HL-60/S4 treated with retinoic acid at 250 ng/mL for 4 days and 3 days (cell line): ENCODE measurements around the gene SGCA.

Experiments used
- in situ Hi-C: fragments of 300-500 bp; cut with MboI; formaldehyde crosslinking; loops from 2 replicates; pipeline ENCODE4 v1.7.0; 2022; ENCODE audit warnings: low sequenced_read_pairs

SGCA gene

DNA sequence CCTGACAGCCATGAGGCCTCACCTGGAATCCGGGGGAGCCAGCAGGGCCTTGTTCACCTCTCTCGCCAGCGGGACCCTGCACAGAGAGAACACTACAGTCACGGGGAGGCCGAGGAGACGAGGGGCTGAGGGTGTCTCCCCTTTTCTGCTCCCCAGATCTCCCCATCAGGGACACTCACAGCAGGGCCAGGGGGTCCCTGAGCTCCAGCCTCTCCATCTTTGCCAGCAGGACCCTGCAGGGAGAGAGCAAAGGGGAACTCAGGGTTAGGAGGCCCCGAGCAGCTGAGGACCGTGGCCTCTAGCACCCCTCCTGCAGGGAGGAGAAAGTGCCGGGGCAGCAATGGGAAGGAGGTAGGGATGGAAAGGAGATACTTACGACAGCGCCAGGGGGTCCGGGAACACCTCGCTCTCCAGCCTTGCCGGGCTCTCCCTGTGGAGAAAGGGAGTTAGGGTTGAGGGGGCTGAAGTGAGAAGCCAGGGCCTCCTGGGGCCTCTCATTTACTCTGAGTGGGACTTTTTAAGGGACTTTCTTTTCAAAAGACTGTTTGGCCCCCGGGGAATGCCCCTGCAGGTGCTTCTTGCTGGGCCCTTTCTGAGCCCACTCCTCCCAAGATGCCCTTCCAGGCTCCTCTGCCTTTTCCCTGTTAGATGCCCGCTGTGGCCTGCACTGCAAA, 26.9 kb downstream of the SGCA start:
- in situ Hi-C loops = no loop called here

DNA sequence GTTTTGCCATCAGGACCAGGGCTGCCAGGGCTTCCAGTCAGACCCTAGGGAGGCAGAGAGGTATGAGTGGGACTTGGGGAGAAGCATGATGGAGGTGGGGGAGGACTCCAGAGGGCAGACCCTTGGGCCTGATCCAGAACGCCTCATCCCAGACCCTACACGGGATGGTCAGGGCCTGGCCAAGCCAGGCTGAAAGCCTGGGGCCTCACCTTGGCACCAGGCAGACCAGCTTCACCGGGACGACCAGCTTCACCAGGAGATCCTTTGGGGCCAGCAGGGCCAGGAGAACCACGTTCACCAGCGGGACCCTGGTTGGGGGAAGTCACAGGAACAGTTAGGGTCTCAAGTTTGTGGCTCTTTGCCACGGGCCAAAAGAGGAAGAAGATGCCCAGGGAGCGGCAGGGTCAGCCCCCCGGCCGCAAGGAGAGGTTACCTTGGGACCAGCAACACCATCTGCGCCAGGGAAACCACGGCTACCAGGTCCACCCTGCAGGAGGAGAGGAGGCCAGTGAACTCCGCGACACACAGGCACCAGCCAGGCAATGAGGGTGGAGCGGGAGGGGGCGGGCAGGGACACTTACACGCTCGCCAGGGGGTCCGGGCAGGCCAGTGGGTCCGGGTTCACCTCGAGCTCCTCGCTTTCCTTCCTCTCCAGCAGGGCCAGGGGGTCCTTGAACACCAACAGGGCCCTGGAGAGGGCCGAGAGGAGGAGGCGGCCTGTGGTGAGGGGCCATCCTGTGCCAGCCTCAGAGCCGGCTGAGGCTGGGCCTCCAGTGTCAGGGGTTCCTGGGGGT, 28.5 kb downstream of the SGCA start:
- in situ Hi-C loops = no loop called here

DNA sequence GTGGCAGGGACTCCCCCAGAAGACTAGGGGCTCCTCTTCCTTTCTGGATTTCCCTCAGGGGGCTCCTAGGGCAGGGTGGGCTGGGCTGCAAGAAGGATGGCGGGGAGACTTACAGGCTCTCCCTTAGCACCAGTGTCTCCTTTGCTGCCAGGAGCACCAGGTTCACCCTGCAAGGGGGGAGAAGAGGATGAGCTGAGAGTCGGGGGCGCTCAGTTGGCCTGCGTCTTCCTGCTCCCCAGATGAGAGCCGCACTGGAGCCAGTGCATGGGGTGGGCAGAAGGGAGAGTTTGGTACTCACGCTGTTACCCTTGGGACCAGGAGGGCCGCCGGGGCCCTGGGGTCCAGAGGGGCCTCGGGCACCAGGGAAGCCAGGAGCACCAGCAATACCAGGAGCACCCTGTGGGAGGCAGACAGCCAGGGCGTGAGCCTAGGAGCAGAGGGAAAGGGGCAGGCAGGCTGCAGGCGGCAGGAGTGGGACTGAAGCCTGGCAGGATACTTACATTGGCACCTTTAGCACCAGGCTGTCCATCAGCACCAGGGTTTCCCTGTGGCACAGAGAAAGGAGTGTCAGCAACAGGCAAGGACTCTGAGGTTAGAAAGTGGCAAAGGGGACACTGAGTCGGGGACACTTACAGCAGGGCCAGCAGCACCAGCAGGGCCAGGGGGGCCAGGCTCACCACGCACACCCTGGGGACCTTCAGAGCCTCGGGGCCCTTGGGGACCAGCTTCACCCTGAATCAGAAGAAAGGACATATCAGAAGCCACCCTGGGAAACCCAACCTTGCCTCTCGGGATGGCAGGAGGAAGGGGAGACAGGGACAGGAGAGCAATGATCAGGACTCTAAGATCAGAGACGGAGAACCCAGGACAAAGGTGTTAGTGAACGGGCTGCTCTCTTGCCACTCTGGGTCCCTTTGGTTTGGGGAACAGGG, 29.4 kb downstream of the SGCA start:
- in situ Hi-C loops = no loop called here

DNA sequence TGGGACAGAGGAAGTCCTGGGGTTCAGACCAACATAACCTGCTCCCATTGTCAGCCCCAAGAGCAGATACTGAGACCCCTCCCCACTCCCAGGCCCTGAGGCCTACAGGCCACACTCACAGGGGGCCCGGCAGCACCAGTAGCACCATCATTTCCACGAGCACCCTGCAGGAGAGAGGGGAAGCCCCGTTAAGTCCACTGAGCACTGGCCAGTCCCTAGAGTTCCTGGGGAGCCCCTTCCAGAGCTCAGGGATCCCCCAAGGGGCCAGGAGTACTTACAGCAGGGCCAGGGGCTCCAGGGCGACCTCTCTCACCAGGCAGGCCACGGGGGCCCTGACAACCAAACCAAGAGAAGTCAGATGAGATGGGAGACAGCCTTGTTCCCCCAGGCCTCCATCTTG, 30.2 kb downstream of the SGCA start:
- in situ Hi-C loops = no loop called here

DNA sequence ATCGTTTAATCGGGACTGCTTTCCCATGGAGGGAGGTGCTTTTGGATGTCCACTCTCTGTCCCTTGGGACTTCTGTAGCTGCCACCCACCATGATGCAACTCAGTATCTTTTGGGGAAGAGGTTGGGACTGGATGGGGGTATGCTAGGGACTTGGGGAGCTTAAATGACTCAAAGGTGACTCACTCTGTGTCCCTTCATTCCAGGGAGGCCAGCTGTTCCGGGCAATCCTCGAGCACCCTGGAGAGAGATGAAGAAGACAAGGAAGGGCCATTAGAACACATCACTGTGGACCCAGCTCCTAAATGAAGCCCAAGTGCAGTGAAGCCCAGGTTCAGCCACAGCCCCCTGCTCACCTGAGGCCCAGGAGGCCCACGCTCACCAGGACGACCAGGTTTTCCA, 31.0 kb downstream of the SGCA start:
- in situ Hi-C loops = no loop called here

DNA sequence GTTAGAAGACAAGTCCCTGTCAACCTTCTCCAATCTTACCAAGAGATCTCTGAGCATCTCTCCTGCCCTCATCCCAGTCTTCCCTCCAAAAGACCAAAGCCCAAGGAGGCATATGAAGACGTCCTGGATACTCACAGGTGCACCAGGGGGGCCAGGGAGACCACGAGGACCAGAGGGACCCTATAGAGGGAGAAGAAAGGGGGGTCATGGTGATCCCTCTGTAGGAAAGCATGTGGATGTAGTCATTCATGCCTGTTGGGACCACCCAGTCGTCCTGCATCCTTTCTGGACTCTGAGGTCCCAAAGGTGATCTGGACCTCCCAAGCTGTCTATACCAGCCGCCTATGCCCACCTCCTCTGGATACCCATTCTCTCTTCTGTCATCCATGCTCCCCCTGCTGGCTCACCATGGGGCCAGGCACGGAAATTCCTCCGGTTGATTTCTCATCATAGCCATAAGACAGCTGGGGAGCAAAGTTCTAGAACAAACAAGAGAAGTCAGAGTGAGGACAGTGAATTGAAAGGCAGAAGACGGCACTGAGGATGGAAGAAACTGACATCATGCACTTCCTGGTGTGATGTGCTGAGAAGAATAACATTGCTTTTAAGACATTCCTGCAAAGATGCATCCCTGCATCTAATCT, 32.3 kb downstream of the SGCA start:
- in situ Hi-C loops = no loop called here

DNA sequence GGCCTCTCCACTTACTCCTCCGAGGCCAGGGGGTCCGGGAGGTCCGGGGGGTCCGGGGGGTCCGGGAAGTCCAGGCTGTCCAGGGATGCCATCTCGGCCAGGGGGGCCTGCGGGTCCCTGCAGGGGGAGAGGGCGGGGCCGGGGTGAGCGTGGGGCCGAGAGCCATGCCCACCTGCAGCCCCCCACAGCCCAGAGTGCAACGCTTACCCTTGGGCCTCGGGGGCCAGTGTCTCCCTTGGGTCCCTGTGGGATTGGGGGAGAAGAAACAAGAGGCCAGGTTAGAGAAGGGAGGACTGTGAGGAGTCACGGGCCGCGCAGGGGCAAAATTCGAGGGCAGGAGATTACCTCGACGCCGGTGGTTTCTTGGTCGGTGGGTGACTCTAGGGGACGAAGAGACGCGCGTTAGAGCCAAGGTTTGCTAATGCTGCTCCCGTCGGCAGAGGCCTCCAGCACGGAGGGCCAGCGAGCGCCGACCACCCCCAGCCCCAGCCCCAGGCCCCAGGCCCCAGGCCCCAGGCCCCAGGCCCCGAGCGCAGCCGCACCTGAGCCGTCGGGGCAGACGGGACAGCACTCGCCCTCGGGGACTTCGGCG, 33.5 kb downstream of the SGCA start:
- in situ Hi-C loops = no loop called here

DNA sequence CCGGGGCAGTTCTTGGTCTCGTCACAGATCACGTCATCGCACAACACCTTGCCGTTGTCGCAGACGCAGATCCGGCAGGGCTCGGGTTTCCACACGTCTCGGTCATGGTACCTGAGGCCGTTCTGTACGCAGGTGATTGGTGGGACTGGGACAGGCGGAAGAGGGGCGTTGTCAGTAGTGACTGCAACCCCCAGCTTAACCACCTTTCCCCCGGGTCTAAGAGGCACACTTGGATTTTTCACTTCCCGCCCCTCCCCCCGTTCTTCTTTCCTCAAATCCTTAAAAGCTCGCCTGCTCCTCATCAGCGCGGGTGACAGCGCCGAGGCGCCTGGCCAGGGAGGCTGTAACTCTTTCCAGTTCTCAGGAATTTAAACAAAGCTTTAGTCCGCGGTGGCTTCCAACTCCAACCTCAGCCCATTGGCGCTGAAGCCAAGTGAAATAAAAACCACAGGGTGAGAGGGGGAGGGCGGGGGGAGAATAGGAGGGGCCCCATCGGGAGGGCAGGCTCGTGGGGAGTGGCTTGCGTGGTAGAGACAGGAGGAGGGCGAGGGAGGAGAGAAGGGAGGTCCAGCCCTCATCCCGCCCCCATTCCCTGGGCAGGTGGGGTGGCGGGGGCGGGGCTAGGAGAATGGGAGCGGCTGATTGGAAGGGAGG, 34.1 kb downstream of the SGCA start:
- in situ Hi-C loops = loop anchor here (10.0 kb wide), 1 partner anchor 85 kb away; no protein-coding TSS in a partner anchor

DNA sequence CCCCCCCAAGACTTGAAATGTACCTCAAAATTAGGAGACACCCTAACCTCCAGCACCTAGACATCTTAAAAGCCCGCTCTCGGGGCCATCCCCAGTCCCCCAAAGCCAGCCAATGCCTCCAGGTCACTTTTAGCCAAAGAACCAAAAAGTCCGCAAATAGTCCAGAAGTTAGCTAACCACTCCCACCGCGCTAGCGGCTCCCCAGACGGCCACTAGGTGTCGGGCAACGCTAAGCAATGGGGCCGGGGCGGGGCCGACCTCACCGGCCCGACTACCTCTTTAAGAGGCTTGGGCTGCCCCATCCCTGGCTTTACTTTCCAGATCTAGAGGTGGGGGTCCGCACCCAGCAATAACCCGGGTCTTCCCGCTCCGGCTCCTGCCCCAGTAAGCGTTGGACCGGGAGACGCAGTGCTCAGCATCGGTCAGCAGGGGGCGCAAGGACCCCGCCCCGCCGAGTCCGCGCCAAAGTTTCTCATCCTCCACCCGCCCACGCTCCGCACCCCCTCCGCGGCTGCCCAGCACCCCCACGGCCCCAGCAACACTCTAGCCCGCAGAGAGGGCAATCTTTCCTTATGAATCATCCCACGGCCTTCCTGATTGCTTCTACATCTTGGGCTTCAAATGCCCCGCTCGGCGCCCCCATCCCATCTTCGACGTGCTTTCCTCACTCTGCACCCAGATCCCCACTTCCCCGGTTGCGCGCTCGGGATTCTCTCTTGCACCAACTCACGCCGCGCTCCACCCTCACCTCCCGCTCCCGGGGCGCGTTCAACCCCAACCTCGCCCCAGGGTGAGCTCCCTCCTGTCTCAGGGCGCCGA, 34.9 kb downstream of the SGCA start:
- in situ Hi-C loops = loop anchor here (10.0 kb wide), 1 partner anchor 84 kb away; no protein-coding TSS in a partner anchor

DNA sequence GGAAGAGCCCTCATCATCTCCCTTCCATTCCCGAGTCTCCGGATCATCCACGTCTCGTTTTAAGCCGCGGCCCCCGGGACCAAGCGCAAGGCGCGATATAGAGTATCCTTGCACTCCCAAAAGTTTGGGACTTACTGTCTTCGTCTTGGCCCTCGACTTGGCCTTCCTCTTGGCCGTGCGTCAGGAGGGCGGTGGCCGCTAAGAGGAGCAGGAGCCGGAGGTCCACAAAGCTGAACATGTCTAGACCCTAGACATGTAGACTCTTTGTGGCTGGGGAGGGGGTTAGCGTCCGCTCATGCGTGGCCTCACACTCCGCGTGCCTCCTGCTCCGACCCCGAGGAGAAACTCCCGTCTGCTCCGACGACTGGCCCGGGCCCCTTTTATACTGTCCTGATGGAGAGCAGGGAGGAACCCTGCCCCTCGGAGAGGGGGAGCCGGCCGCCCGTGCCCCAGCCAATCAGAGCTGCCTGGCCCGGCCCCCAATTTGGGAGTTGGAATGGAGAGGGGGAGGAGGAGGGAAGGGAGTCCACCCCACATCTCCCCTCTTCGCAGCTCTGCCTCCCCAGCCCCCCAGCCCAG, 35.6 kb downstream of the SGCA start, which contains the start of gene COL1A1:
TSS of gene COL1A1 (minus strand) at position 356 of the 579 bp plus-strand sequence. CDS start at position 238, 118 bp downstream.
- in situ Hi-C loops = loop anchor here (10.0 kb wide), 1 partner anchor 83 kb away; no protein-coding TSS in a partner anchor

DNA sequence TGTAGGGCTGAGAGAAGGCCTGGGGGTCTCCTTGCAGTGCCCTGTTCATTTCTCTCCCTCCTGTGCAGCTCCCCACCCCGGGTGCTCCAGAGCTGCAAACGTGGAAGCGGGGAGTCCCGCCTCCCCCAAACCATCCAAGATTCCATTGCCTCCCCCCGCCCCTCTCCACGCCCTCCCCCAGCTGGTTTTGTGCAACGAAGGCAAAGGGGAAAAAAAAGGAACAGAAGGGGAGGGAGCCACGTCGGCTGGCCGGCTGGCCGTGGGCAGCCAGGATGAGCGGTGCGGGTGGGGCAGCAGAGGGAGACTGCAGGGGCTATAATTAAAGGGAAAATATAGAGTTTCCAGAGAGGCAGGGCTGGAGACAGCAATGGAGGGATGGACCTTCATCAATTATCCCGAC, 37.3 kb downstream of the SGCA start:
- in situ Hi-C loops = loop anchor here (10.0 kb wide), 1 partner anchor 82 kb away; no protein-coding TSS in a partner anchor

DNA sequence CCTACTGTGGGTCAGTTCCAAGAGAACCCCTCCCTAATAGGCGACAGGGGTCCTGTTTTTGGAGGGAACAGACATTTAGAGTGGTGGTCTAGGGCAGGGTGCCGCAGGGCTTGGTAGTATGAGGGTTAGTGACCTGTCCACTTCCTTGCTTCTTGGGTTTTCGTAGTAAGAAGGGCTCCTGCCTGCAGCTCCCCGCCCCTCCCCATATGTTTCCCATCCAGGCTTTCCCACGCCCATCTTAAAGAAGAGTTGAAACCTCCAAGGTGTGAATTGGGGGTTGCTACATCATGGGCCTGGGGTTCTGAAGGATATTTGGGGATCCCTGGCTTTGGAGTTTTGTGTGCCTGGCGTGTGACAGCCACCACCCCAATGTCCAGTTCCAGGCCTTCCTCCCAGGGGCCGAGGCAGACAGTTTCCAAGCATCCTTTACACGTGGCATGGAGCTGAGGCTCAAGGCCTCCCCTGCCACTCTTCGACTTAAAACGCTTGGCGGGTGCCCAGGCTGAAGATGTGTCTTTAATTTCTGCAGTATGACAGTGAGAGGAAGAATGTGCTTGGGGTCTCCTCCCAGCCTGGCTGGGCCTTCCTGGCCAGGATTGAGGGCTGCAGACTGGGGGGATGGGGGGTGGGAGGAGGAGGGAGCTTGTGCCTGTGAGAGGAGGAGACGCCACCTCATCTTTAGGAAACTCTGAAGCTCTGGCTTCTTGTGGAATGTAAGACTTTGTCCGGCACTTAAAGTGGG, 38.0 kb downstream of the SGCA start:
- in situ Hi-C loops = loop anchor here (10.0 kb wide), 1 partner anchor 81 kb away; no protein-coding TSS in a partner anchor

DNA sequence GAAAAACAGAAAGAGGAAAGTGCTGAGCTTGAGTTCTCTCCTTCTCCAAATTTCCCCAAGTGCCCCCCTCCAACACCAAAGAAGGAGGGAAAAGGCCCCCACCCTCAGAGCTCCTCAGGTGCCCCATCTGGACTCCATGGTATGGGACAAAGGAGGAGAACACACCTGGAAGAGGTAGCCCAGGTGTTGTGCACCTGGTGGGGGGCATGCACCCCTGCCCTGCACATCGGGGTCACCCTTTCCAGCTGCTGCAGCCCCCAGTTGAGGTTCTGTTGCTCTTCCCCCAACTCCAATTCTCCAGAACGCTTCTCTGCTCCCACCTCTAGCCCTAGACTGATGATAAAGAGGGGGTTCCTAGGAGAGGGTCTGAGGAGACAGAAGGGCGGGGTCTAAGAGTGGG, 38.6 kb downstream of the SGCA start:
- in situ Hi-C loops = loop anchor here (10.0 kb wide), 1 partner anchor 80 kb away; no protein-coding TSS in a partner anchor

DNA sequence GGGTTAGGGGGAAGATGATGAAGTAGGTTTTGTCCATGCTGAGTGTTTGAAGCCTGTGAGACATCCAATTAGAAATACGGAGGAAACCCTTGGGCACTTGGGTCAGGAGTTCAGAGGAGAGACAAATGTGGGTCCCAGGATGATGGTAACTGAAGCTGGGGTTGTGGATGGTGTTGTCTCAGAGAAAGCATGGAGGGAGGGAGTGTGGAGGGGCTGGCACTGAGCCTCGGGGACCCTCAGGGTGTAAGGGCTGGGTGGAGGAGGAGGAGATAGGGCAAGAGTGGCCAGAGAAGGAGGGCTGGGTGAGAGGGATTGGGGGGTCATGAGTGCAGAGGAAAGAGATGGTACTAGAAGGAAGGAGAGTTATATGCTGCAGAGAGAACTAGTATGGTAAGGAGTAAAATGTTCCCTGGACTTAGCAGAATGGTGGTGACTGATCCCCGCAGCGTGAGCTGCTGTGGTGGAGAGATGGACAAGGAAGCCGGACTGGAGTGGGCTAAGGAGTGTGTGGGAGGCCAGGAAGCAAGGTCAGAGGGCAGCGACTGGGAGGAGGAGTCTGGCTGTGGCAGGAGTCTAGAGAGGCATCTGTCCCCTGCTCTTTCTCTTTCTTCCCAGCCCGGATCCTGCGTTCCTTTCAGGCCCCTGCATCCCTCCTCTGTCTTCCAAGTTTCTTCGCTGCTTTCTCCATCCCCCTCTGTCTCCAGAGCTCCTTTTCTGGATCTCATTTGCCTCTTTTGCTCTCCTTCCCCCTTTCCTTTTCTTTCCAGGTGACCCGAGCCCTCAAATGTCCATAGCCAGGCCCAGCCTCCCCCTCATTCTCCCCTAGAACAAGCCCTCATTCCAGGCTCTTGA, 39.5 kb downstream of the SGCA start:
- in situ Hi-C loops = loop anchor here (10.0 kb wide), 1 partner anchor 79 kb away; no protein-coding TSS in a partner anchor

DNA sequence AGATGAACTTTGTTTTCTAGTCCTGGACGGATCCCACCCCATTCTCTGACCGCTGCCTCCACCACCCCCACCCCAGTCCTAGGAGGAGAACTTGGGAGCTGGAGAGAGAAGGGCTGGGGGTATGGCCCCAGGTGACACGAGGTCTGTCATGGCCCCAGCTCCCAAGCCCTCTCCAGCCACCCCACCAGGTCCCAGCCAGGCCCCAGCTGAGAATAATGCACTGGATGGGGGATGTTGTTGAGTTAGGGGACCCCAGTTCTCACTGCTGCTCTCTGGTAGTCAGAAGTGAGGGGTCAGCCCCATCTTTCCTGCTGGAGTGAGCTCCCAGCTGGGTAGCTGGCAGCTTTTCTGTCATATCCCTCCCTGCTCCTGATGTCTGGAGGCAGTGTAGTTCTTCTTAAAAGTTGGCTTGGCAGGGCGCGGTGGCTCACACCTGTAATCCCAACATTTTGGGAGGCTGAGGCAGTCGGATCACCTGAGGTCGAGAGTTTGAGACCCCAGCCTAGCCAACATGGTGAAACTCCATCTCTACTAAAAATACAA, 40.2 kb downstream of the SGCA start:
- in situ Hi-C loops = loop anchor here (10.0 kb wide), 1 partner anchor 79 kb away; no protein-coding TSS in a partner anchor
